Measurements from ENCODE around the gene CSNK2A3.
"Not testable (repeated sequence)": the region's sequence is repeated elsewhere in the genome, so short reads cannot be mapped to it uniquely, and the experiment has no call there.

CSNK2A3 gene

DNA sequence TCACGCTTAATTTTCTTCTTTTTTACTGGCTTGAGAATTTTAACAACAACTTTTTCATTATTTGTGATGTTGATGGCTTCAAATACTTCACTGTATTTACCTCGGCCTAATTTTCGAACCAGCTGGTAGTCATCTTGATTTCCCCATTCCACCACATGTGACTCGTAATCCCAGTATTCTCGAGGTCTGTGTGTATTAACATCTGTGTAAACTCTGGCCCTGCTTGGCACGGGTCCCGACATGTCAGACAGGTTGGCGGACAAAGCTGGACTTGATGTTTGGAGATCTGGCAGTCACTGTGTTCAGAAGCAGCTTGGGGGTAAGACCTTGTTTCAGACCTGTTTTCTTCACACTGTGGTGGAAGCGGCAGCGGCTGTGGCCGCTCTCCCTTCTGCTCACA lies at the start of gene CSNK2A3:
Gene CSNK2A3, minus strand, starts transcription at position 373 of the 400 bp plus-strand sequence. Its CDS starts 131 bp downstream, at position 242.
- DNase-seq: not testable (repeated sequence)

DNA sequence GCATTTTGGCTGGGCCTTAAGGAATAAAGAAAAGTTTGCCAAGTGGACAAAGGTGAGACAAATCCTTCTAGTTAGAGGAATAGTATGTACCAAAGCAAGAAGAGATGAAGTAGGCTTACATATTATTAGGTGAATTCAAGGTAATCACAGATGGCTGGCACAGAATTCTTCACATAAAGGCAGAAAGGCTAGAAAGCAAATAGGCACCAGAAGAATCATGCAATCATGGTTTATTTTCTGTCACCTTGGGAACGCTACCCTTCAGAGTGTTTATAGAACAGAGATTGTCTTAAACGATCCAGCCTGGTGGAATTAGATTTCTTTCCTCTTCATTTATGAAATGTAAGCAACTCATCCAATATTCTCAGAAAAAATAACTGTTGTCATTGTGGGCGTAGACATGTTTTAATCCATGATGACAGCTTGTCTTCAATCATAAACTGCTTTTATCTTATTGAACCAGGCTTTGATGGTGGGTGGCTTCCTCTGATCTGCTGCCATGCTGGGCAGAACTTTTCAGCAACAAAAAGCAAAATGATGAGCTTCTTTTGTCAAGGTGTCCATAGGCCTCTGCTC lies 49.0 kb upstream of the CSNK2A3 start:
- no peak for DNase-seq

GRCh38 chr11:11400635-11401232 lies 47.7 kb upstream of the CSNK2A3 start:
- DNase-seq: no peak

- no peak for DNase-seq
Measured at GRCh38 chr11:11400121-11400520, 47.1 kb upstream of the CSNK2A3 start.

- no peak for DNase-seq
Measured at GRCh38 chr11:11397781-11398180, 44.7 kb upstream of the CSNK2A3 start.

GRCh38 chr11:11397036-11397415 lies 44.0 kb upstream of the CSNK2A3 start:
- DNase-seq: no peak

GRCh38 chr11:11396301-11397035 lies 43.4 kb upstream of the CSNK2A3 start:
- DNase-seq: no peak

DNA sequence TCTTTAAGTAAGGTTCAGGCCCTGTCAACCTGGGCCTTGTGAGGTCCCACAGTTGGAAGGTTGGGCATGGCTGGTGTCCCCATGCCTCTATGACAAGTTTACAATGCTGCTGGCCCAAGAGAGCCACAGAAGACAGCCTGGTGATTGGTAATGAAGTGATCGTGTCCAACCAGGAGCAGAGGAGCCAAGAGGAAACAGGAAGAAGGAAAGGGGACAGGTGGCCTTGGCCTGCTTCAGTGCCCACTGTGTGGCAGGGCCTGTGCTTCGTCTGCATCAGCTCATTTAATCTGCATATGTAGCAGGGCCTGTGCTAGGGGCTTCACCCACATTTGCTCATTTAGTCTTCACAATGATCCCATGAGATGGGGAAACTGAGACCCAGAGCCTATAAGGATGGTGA lies 42.1 kb upstream of the CSNK2A3 start:
- no peak for DNase-seq

- DNase-seq: no peak
Measured at GRCh38 chr11:11394241-11394640, 41.2 kb upstream of the CSNK2A3 start.

DNA sequence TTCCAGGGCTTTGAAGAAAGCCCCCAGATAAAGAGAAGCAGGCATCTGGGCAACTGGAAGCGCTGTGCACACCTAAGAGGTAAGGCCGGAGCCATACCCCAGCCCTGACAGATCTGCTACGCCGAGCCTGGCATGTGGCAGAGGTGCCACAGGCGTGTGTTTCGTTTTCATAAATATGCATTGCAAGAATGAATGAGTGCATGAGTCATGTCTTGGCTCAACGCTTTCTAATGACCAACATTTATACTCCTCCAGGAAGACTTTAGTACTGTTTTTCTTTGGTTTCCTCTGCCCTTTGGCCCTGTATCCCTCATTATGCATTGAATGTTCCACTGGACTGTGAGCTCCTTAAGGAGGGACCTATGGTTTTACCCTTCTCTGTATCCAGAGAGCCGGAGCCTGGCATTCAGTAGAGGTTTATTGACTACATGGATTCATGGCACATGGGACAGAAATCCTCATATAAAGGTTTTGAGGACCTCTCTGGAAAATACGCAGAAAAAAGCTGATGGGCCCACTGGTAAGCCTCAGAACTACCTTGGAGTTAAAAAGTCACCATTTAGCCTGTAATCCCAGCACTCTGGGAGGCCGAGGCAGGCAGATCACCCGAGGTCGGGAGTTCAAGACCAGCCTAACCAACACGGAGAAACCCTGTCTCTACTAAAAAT lies 38.9 kb upstream of the CSNK2A3 start:
- no peak for DNase-seq

DNA sequence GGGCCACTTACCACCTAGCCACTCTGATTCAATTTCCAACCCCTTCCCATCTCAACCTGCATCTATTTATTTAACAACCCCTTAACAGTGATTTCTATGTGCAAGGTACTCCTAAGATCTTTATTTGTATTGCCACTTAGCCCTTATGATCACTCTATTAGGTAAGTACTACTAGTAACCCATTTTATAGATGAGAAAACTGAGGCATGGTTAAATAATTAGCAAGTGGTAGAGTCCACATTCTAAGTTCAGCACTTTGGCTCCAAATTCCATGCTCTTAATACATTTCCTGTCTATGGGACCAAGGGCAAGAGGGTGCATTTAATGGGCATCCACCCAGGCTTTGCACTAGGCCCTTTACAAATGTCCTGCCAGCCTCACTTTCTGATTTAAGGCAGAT lies 38.1 kb upstream of the CSNK2A3 start:
- DNase-seq: no peak

- no peak for DNase-seq
Measured at GRCh38 chr11:11390068-11390771, 37.2 kb upstream of the CSNK2A3 start.

- DNase-seq: no peak
Measured at GRCh38 chr11:11389238-11389637, 36.2 kb upstream of the CSNK2A3 start.

- no peak for DNase-seq
Measured at GRCh38 chr11:11387622-11388305, 34.7 kb upstream of the CSNK2A3 start.

DNA sequence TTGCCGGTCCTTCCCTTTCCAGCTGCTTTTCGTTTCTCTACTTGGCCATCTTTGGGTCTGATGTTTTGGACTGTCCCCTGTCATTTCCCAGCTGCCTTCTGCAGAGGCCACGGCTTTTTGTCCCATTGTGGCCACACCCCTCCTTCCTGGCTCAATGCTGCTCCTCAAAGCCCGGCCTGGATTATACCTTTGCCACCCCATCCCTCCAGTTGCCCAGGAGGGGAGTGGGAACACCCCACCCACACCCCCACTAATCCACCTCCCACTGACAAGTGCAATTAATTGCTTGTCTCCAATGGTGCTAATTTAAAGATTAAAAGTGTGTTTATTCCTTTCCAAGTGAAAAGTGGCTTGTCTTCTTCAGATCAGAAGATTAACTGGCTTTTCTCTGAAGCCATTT lies 34.2 kb upstream of the CSNK2A3 start:
- DNase-seq: no peak

GRCh38 chr11:11384829-11385228 lies 31.8 kb upstream of the CSNK2A3 start:
- no peak for DNase-seq

- no peak for DNase-seq
Measured at GRCh38 chr11:11383995-11384394, 30.9 kb upstream of the CSNK2A3 start.

DNA sequence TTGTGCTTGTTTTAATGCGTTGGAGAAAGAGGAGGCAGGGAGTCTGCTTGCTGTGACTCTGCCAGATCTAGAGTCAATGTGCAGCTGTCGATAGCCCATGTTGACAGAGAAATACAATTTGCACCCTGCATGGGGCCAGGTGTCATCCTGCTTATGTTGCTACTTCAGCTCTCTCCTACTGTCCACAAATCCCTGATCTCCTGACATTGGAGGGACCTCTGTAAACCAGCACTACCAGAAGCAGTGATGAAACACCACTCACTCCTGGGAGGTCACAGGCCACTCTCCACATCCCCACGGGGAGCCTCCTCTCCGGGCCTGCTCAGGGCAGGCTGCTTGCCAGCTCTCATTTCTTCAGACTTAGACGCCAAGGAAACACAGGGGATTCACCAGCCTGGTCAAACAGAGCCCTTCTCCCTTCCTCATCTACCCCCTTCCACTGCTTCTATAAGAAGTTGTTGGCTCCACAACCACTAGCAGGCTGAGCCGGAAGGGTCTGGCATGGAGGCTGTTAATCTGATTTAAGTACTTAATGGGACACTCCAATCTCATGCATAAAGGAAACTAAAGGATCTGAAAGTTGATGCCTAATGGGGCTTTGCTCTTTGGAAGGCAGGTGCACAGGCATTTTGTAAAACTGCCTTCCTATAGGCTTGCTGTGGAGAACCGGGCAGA lies 29.9 kb upstream of the CSNK2A3 start:
- DNase-seq: no peak

- no peak for DNase-seq
Measured at GRCh38 chr11:11381471-11382105, 28.5 kb upstream of the CSNK2A3 start.

GRCh38 chr11:11380883-11381282 lies 27.8 kb upstream of the CSNK2A3 start:
- DNase-seq: no peak

DNA sequence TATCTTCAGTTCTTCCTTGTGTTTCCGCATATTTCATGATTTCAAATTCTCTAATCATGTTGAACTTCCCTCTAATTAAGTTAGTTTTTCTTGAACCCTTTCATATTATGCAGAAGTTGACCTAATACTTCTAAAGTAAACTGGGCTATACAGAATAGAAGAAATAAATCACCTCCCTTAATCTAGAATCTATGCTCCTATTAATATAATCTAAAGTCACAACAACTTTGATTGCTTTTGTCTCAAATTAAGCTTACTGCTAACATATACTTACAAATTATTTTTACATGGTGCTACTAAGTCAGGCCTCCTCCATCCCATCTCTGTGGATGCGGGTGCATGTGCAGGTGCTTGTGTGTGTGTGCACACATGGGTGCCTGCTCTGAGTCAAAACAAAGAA lies 27.3 kb upstream of the CSNK2A3 start:
- DNase-seq: no peak

All from eye (tissue), 1 donor.